ENCODE measurements around the gene AGK.
"Not testable (repeated sequence)": the region's sequence is repeated elsewhere in the genome, so short reads cannot be mapped to it uniquely, and the experiment has no call there.

Gene AGK

DNA sequence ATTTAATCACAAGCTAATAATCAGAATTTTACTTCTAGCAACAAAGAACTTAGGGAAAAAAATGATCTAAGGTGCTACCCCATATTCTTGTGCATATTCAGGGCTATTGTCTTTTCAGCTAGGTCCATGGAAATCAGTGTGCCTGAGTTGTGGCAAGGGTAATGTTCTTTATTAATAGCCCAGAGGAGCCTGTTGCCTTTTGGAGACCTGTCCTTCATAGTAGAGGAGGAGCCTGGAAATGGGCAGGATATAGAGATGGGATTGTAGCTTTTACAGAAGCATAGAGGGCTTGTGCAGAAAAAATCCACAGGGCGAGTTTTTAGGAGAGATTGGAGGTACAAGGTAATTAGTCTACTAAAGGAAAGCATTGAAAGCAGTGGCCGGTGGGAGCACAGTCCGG, 38.9 kb downstream of the AGK start:
- DNase-seq, result no peak

DNA sequence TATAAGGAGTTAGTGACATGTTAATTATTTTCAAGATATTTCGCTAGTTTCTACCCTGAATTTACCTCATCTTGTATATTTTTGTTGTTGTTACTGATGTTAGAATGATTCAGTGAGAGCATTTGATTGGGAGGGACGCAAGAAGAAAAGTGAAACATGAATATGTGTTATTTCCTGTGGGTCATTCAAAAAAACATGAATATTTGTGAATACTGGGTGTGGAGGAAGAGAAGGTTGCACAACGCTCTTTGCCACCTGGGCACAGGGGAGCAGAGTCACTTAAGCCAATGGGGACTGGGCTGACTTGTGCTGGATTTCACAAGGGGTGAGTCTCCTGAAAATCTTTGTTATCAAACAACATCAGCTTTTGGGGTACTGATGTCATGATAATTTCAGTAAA, 39.5 kb downstream of the AGK start:
- no peak for DNase-seq

DNA sequence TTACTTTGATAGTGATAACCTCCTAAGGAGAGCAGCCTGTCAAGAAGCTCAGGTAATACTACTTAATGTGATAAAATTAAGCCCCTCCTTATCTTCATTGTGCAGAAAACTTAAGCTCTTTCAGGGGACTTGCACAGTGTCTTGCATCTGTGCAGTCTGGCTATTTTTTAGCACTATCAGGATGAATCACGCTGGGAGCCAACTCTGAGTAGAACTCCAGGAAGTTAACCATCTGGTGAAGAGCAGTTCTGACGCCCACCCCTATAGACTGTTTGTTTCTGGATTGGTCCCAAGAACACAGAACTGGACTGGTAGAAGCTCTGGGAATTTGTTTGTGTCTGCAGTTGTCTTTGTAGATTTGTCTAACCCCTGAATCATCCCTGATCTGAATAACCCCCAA, 41.9 kb downstream of the AGK start:
- no peak for DNase-seq

DNA sequence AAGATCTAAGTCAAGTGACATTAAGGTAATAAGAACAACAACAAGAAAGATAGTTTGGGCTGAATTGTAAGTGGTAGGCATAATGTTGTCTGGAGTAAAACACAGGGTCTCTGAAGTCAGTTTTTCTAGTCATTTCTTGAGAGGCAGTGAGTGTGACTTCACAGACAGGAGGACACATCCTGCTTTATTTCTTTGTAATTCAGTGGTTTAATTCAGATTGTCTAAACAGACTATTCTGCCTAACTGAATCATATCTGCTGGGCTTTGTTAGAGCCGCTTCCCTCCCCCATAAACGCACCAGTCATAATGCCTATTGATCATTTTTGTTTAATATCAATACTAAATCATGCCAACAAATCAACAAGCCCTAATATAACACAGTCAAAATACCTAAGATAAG, 46.8 kb downstream of the AGK start:
- DNase-seq, result no peak

DNA sequence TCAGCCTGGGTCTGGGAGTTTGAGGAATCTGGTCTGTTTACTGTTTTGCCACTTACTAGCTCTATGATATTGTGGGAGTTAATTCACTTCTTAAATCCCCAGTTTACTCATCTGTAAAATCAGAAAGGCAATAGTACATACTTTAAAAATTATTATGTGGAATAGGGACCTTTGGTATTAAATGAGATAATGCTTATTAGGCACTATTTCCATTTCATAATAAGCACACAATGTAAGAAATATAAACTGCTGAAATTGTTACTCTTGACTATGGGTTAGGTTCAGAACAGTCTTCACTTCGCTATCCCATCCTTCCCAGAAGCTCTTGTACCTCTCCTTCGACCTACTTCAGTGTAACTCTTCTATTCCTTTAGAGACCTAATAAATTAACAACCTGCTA, 47.2 kb downstream of the AGK start:
- no peak for DNase-seq

DNA sequence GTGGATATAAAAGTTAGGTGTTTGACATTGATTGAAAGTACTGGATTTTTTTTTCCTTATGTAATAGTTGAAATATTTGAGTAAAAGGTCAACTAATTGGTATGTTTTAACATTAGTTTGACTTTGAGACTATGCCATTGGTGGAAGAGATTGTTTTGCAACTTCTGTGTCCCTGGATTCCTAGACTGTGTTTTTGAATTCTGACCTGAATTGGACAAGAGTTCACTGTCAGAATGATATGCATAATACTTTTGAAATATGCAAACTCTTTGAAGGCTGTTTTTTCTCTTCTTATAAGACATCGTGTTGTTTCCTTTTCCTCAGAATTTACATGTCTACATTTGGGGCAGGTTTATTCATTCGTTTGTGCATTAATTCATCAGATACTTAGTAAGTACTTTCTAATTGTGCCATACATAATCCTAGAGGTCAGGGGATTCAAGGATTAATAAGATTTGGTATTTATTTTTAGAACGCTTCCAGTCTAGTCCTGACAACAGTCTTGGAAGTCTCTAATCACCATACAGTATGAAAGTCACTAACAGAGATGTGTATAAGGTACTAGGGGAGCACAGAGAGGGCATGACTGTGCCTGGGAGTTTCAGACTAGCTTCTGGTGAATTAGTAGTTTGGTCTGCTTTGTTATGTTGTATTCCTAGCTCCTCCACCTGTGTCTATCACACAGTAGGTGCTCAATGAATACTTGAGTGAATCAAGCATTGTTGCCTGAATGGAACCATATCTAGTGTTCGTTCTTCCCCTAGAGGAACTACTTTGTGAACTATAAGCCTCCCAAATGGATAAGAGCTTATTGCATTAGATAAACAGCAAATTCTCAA, 49.2 kb downstream of the AGK start:
- DNase-seq, result no peak

DNA sequence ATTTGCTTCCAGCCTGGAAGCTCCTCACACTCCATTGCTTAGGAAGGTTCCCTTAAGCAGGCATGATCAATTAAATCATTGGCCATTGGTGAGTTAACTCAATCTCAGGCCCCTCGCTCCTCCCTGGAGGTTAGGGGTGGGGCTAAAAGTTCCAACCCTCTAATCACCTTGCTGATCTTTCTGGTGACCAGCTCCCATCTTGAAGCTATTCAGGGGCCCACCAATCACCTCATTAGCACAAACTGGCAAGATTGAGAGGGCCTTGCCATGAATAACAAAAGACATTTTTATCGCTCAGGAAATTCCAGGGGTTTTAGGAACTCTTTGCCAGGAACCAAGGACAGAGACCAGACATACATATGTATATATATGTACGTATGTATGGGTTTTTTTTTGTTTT, 58.4 kb downstream of the AGK start:
- DNase-seq, result no peak

DNA sequence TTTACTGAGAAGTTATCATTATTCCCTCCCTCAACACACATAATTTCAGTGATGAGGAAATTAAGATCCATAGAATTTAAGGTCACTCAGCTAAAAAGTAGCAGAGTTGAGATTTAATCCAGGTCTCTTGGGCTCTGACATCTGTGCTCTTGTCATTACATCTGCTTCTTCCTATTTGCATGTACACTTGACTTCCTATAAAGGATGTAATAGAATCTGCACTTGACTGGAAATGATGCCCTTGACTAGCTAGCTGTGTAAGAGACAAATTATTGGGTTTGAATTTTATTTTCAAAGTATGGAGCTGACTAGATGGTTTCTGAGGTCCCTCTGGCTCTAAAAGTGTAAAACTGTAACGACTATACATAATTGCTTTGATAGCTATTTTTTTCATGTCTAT, 59.5 kb downstream of the AGK start:
- DNase-seq, result no peak

DNA sequence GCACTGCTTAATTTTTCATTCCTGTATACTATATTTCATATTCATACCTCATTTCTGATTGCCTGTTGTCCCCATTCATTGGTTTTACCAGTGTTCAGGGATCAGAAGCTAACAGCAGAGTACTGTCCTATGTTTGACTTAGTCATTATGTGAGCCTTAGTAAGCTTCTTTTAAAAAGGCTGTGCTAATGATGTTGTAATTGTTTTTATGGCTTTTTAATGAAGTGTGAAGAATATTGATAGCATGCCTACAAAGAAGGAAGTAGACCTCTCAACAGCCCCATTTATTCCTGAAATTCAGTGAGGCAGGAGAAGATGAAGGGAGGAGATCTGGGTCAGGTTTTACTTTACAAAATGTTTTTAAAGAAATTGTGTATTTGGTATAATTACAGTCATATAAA, 61.7 kb downstream of the AGK start:
- DNase-seq, result no peak

DNA sequence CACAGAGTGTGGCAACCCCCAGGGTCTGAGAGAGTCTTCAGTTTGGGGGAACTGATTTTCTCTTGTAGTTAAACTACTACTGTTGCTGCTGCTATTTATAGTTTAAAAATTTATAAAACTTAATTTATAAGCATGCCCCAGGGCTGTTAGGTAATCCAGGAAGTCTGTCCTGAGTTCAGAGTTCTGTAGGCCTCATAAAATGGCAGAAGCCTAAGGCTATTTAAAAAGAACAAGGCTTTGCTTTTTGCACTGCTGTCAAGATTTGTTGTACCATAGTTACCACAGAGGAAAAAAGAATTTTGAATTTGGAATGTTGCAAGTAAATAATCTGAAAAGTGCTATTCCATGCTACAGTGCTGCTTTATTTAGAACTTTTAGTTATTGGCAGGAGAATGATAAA, 66.1 kb downstream of the AGK start:
- no peak for DNase-seq

DNA sequence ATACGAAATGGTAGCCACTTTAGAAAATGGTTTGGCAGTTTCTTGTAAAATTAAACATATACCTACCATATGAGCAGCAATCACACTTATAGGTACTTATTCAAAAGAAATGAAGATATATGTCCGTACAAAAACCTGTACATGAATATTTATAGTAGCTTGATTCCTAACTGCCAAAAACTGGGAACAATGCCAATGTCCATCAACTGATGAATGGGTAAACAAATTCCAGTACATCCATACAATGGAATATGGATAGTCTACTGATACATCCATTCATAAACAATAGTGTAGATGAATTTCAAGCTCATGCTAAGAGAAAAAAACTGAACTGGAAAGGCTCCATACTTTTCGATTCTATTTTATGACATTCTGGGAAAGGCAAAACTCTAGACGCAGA, 68.5 kb downstream of the AGK start:
- DNase-seq, result peak; percentile 3

DNA sequence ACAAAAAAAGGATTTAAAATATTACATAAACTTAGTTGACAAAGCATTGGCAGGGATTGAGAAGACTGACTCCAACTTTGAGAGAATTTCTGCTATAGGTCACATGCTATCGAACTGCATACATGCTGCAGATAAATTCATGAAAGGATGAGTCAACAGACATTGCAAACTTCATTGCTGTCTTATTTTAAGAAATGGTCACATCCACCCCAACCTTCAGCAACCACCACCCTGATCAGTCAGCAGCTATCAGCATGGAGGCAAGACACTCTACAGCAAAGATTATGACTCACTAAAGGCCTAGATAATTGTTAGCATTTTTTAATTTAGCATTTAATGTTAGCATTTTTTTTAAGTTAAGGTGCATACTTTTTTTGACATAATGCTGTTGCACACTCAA, 73.6 kb downstream of the AGK start:
- DNase-seq, result no peak

DNA sequence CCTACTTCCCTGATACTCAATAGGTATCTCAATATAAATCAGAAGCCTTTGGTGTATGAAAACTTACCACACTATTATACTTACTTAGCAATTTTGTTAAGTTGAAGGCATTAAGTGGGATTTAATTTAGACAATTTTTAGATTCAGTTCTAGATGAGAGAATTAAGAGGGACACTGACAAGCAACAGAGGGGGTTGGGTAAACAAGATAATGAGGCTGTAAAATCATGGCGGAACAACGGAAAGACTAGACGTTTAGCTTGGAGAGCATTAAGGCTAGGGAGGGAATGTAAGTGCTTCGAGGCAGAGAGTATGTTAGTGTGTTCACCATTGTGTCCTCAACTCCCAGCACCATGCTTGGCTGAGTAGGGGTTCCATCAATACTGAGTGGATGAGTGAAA, 79.4 kb downstream of the AGK start:
- no peak for DNase-seq

DNA sequence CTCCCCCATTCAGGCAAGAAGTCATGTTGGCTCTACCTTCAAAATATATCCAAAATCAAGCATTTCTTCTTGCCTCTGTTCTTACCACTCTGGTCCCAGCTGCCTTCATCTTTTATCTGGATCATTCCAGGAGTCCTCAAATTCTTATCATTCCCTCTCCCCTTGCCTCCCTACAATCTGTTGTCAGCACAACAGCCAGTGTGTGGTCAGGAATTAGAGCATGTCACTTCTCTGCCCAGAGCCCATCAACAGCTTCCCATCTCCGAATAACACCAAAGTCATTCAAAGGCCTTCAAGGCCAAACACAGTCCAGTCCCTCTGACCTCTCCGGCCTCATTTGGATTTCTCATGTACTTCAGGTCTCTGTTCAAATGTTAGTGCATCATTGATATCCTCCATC, 80.3 kb downstream of the AGK start:
- DNase-seq, result no peak

DNA sequence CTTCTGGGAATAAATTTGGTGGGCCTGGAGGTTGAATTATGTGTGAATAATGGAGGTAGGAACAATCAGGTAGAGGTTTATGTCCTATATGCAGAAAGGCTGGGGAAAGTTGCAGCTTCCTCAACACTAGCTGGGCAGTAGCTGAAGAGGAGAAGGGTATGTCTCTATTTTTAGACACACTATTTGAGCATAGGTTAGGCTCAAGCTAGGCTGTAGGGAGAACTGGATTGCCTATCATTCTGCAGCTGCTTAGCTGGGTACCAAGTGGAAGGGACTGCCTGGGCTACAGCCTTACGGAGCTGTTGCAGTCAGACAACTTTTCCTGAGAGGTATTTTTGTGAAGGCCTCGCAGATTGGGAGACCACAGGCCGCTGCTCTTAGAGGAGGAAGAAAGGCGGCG, 82.9 kb downstream of the AGK start:
- no peak for DNase-seq

DNA sequence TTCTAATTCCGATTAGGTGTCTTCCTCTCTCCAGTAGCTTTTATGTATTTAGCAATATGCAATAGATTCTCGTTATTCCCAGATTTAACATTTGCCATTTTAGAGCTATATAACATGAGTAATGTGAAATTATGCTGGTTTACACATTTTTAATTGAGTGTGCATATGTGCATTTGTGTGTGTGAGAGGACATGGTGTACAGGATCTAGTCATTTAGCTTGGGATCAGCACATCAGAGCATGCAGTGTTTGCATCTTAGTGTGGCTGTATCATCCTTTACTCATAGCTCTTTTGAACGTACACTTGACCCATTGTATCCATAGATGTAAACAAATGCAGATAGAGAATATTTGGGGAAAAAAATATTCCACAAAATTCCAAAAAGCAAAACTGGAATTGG, 84.8 kb downstream of the AGK start:
- no peak for DNase-seq

DNA sequence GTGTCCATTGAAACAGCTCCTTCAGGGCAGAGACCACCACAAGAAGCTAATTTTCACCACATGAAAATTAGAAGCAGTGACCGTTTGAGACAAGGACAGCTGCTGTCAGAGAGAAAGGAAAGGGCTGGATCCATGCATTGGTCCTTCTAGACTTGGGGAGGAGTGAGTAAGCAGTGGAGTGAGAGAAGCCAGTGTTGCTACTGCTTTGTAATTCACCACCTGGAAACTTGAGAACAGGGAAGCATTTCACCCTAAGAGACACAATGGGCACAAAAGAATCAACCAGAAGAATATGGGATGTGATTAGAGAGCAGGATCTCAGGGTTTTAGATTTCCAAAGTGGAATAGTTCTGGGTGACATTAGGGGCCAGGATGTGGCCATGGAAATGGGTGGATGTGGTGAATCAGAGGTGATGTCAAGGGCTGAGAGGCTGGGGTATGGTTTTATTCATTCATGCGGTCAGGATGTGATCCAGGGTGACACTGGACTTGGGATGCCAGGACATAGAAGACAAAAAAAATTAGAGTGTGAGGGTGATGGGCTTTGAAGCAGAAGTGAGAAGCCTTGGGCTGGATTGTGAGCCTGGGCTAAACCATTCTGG, 89.1 kb downstream of the AGK start:
- no peak for DNase-seq

DNA sequence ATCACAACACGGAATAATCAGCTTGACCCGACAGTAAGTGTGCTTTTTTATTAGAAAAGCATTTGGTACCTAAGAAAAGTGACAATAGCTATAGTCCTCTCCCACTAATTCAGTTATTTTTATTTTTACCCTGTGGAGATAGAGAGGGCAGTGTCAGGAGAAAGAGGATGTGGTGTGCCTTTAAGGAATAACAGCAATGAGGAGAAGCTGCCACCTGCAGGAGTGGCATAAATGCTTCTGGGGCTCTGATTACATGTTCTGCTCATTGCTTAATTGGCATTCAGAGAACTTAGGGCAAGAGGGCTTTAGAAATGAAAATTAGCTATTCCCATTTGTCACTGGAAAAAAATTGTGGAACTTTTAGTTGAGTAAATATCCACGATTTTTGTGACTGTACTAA, 90.7 kb downstream of the AGK start:
- peak; percentile 21 for DNase-seq

DNA sequence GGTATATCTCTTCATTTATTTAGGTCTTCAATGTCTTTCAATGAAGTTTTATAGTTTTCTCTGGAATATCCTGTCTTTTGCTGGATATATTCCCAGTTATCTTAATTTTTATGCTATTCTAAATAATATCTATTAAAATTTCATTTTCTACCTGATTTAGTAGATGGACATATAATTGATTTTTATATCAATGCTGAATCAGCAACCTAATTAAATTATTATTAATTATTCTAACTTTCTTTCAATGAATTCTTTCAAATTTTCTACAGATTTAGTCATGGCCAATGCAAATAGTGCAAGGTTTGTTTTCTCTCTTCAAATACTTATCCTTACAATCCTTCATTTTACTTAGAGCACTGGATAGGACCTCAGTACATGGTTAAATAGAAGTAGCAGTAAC, 94.0 kb downstream of the AGK start:
- no peak for DNase-seq

DNA sequence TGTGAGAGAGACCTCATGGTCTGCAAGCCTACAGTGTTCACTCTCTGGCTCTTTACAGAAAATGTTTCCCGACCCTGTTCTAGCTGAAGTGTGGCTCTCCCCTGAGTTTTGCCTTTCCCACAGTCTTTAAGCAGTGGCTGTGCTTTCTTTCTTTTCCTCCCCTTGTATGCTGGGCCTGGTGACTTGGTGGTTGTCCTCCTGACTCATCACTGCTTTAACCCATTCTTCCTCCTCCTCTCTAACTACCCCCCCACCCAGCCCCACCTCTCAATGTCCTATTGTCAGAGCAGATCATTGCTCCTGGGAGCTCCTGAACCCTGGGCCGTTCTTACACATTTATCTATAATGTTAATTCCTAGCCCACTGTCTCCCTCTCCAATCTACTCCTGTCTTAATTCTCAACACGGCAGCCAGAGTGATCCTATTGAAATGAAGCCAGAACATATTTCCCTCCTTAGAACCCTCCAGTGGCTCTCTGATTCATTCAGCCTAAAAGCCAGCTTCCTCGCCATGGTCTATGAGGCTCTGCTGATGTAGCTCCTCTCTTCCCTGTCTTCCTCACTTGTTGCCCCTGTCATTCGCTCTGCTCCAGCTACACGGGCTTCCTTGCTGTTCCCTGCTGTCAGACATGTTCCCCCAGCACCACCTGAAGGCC, 95.7 kb downstream of the AGK start:
- no peak for DNase-seq

DNA sequence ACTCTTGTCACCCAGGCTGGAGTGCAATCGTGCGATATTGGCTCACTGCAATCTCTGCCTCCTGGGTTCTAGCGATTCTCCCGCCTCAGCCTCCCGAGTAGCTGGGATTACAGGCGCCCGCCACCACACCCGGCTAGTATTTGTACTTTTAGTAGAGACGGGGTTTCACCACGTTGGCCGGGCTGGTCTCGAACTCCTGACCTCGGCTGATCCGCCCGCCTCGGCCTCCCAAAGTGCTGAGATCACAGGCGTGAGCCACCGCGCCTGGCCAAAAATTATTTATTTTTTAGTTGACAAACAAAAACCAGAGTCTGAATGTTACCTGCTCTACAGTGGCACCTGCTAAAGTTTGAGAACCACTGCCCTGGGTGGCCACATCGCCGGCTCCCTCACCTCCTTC, 96.5 kb downstream of the AGK start:
- DNase-seq, result not testable (repeated sequence)

DNA sequence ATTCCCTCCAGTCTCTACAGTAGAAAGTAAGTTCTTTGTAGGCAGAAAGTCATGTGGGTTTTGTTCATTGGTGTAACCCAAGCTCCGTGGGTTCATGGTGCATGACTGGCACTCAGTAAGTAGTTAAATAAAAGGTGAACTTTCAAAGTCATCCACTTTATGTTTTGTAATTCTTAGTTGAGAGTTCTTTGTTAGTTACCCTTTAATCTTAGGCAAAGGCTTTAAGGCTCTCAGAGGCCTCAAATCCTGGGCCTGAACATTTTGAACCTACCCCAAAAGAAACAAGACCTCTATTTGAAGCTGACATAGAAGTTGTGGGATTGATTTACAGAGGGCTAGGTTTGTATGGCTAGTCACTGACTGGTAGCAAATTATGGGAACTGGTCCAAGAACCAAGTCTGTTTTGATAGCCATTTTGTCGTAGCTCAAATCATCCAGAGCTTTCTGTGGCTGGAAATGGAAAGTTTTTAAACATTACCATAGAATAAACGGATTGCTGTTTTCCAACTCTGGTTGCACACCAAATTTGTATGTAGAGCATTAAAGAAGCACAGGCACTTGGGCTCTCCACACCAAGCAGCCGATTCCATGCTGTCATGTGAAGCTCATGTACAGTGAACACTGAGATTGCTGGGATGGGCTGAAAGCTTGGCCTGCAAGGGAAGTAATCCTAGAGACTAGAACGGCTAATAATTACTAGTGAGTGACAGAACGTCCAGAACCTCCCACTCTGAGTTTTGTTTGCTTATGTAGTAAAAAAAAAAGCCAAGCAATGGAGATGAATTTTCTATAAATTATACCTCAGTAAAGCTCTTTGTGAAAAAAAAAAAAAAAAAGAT, 97.3 kb downstream of the AGK start:
- DNase-seq, result no peak

DNA sequence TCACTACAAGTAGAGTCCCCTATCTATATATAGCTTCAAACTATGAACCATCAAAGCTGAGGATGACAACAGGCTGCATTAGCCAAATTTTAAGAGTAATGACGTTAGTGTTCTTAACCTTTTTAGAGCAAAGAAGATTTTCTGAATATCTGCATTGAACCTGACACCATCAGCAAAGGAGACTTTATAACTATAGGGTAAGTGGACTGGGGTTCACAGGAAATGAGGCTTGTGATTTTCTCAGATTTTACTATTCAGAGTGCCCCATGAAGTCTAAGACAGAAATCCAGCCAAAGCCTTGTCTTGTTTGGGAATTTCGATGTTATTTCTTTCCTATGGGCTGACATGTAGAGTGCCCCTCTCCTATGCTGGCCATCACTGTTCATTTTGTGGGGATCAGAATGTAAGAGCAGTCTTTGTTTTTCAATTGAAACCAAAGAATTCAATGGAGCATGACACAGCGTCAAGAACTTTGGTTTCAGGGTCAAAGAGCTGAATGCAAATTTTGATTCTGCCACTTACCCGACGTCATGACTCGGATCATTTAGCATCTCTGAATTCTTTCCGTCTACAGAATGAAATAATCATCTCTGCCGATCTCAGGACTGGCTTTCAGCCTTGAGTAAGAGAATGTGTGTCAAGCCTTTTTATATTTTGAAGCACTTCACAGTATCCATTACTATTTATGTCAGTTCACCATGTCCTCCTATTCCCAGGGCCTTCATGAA, 98.1 kb downstream of the AGK start:
- DNase-seq, result no peak

Data from NCI-H1105 treated with DMSO at 0.1 percent for 48 hours (cell line).